Astrocyte of the cerebellum (primary cell): ENCODE measurements around the gene EEF2.

ENCODE experiments used
- DNase-seq: peaks from one replicate; pipeline ENCODE4 v3.0.0-alpha.2; 2011; ENCODE audit warnings: low read depth
- H3K4me3 ChIP-seq: 2 replicates; pipeline ENCODE4 v1.5.1; 2011; ENCODE audit warnings: mild to moderate bottlenecking, low read depth, low read length, moderate library complexity
- CTCF ChIP-seq: IDR thresholded peaks from 2 replicates; pipeline ENCODE4 v1.5.1; 2012; ENCODE audit warnings: low read length, low read depth, moderate library complexity, mild to moderate bottlenecking; ENCODE audit errors: missing control alignments
- in situ Hi-C: cut with HindIII; loops from 2 replicates; pipeline ENCODE4 v1.10.0; 2017; ENCODE audit warnings: low sequenced_read_pairs

The EEF2 gene

GRCh38 chr19:3980353-3981251, 4.7 kb downstream of the EEF2 start:
- no peak for DNase-seq
- TF ChIP-seq CTCF = no peak
- in situ Hi-C loops = loop anchor here (25.0 kb wide), 1 partner anchor 232 kb away; no protein-coding TSS in a partner anchor
- no peak overlapping the region for H3K4me3 ChIP-seq

GRCh38 chr19:3979674-3980352, 5.5 kb downstream of the EEF2 start:
- H3K4me3 ChIP-seq = no peak overlapping the region
- TF ChIP-seq CTCF = no peak
- DNase-seq = no peak

GRCh38 chr19:3979289-3979673, 6.0 kb downstream of the EEF2 start:
- TF ChIP-seq CTCF = no peak

More at GRCh38 chr19:3979674-3980352, 5.5 kb downstream of the EEF2 start:
- in situ Hi-C loops = loop anchor here (25.0 kb wide), 1 partner anchor 232 kb away; no protein-coding TSS in a partner anchor

GRCh38 chr19:3978145-3978544, 7.1 kb downstream of the EEF2 start:
- in situ Hi-C loops = loop anchor here (25.0 kb wide), 1 partner anchor 234 kb away; no protein-coding TSS in a partner anchor
- H3K4me3 ChIP-seq = no peak overlapping the region
- no peak for DNase-seq
- TF ChIP-seq CTCF = no peak

More at GRCh38 chr19:3979289-3979673, 6.0 kb downstream of the EEF2 start:
- no peak for DNase-seq
- H3K4me3 ChIP-seq = no peak overlapping the region
- in situ Hi-C loops = loop anchor here (25.0 kb wide), 1 partner anchor 233 kb away; no protein-coding TSS in a partner anchor

- no peak overlapping the region for H3K4me3 ChIP-seq
- TF ChIP-seq CTCF = peak; percentile 17
- DNase-seq = no peak
- in situ Hi-C loops = loop anchor here (25.0 kb wide), 1 partner anchor 235 kb away; no protein-coding TSS in a partner anchor
These were observed 7.8 kb downstream of the EEF2 start for GRCh38 chr19:3977242-3978143.
